ENCODE data around the gene ETS1.

GRCh38 chr11:128574576-128575011 lies 12.8 kb downstream of the ETS1 start:
- TF ChIP-seq, protein P1, sequence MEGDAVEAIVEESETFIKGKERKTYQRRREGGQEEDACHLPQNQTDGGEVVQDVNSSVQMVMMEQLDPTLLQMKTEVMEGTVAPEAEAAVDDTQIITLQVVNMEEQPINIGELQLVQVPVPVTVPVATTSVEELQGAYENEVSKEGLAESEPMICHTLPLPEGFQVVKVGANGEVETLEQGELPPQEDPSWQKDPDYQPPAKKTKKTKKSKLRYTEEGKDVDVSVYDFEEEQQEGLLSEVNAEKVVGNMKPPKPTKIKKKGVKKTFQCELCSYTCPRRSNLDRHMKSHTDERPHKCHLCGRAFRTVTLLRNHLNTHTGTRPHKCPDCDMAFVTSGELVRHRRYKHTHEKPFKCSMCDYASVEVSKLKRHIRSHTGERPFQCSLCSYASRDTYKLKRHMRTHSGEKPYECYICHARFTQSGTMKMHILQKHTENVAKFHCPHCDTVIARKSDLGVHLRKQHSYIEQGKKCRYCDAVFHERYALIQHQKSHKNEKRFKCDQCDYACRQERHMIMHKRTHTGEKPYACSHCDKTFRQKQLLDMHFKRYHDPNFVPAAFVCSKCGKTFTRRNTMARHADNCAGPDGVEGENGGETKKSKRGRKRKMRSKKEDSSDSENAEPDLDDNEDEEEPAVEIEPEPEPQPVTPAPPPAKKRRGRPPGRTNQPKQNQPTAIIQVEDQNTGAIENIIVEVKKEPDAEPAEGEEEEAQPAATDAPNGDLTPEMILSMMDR (IDR thresholded peaks at IDR 0.05): no peak
- TF ChIP-seq POLR2A (IDR thresholded peaks at IDR 0.05) (no peak), POLR2AphosphoS5 (IDR thresholded peaks at IDR 0.05) (no peak)

Measured in prostate gland (tissue), 2 donors.